T-helper 2 cell treated with Interferon-gamma antibody and Interleukin-4, amounts not matched to agents 5 μg/mL and 100 μg/mL, for 36 hours (primary cell): ENCODE measurements around the gene SMC3.
A peak's percentile ranks its signal among the peaks of the same experiment; 100 is the strongest.
"Not testable (repeated sequence)": the region's sequence is repeated elsewhere in the genome, so short reads cannot be mapped to it uniquely, and the experiment has no call there.

Experiments
- DNase-seq: peaks from one replicate; pipeline ENCODE4 v3.0.0; 2021; ENCODE audit warnings: low spot score
- H3K27ac Mint-ChIP-seq: one replicate; pipeline ENCODE4 v1.8.0; 2021; ENCODE audit warnings: mild to moderate bottlenecking, mixed read lengths
- H3K27me3 Mint-ChIP-seq: one replicate; pipeline ENCODE4 v1.8.0; 2021; ENCODE audit warnings: low read depth, mixed read lengths
- H3K36me3 Mint-ChIP-seq: one replicate; pipeline ENCODE4 v1.8.0; 2021; ENCODE audit warnings: low read depth, mixed read lengths
- H3K4me1 Mint-ChIP-seq: one replicate; pipeline ENCODE4 v1.8.0; 2021; ENCODE audit warnings: low read depth, mixed read lengths
- H3K4me3 Mint-ChIP-seq: one replicate; pipeline ENCODE4 v1.8.0; 2022; ENCODE audit warnings: mild to moderate bottlenecking, moderate library complexity, mixed read lengths
- H3K9me3 Mint-ChIP-seq: one replicate; pipeline ENCODE4 v1.8.0; 2021; ENCODE audit warnings: mixed read lengths

The SMC3 gene

GRCh38 chr10:110615057-110615747, 47.7 kb downstream of the SMC3 start:
- H3K4me1 Mint-ChIP-seq: peaks cover 8% of the 10 kb centered on the region
- no peaks in the 10 kb centered on the region for H3K36me3 Mint-ChIP-seq
- no peaks in the 10 kb centered on the region for H3K27me3 Mint-ChIP-seq
- no peaks in the 10 kb centered on the region for H3K9me3 Mint-ChIP-seq
- H3K4me3 Mint-ChIP-seq: no peak overlapping the region
- no peak for DNase-seq
- no peak overlapping the region for H3K27ac Mint-ChIP-seq

- peaks cover 8% of the 10 kb centered on the region for H3K4me1 Mint-ChIP-seq
- no peak overlapping the region for H3K27ac Mint-ChIP-seq
- no peak for DNase-seq
- H3K27me3 Mint-ChIP-seq: no peaks in the 10 kb centered on the region
- H3K4me3 Mint-ChIP-seq: no peak overlapping the region
- H3K36me3 Mint-ChIP-seq: no peaks in the 10 kb centered on the region
- H3K9me3 Mint-ChIP-seq: peaks cover 3% of the 10 kb centered on the region
These were observed 49.1 kb downstream of the SMC3 start for GRCh38 chr10:110616493-110617033.

GRCh38 chr10:110617425-110618229, 50.1 kb downstream of the SMC3 start:
- Mint-ChIP-seq H3K27ac (no peak overlapping the region), H3K27me3 (peaks cover 4% of the 10 kb centered on the region), H3K4me1 (peaks cover 5% of the 10 kb centered on the region), H3K36me3 (no peaks in the 10 kb centered on the region), H3K9me3 (peaks cover 8% of the 10 kb centered on the region), H3K4me3 (no peak overlapping the region)
- DNase-seq: no peak

- peaks cover 8% of the 10 kb centered on the region for H3K9me3 Mint-ChIP-seq
- peaks cover 4% of the 10 kb centered on the region for H3K27me3 Mint-ChIP-seq
- DNase-seq: peak; percentile 70
- H3K36me3 Mint-ChIP-seq: no peaks in the 10 kb centered on the region
- H3K4me1 Mint-ChIP-seq: peaks cover 5% of the 10 kb centered on the region
- no peak overlapping the region for H3K27ac Mint-ChIP-seq
- no peak overlapping the region for H3K4me3 Mint-ChIP-seq
These were observed 50.7 kb downstream of the SMC3 start for GRCh38 chr10:110618230-110618610.

GRCh38 chr10:110619514-110620397, 52.3 kb downstream of the SMC3 start:
- no peak for DNase-seq
- Mint-ChIP-seq H3K4me1 (peaks cover 3% of the 10 kb centered on the region), H3K9me3 (peaks cover 8% of the 10 kb centered on the region), H3K27me3 (peaks cover 5% of the 10 kb centered on the region), H3K36me3 (no peaks in the 10 kb centered on the region), H3K4me3 (no peak overlapping the region), H3K27ac (no peak overlapping the region)

GRCh38 chr10:110620398-110620719, 52.9 kb downstream of the SMC3 start:
- no peaks in the 10 kb centered on the region for H3K36me3 Mint-ChIP-seq
- H3K9me3 Mint-ChIP-seq: peaks cover 8% of the 10 kb centered on the region
- peaks cover 5% of the 10 kb centered on the region for H3K27me3 Mint-ChIP-seq
- no peak overlapping the region for H3K27ac Mint-ChIP-seq
- no peak overlapping the region for H3K4me3 Mint-ChIP-seq
- no peak for DNase-seq
- H3K4me1 Mint-ChIP-seq: peaks cover 2% of the 10 kb centered on the region

GRCh38 chr10:110623316-110623715, 55.8 kb downstream of the SMC3 start:
- not testable (repeated sequence) for H3K27ac Mint-ChIP-seq, H3K36me3 Mint-ChIP-seq, H3K4me3 Mint-ChIP-seq, H3K27me3 Mint-ChIP-seq, H3K4me1 Mint-ChIP-seq, H3K9me3 Mint-ChIP-seq, DNase-seq

- Mint-ChIP-seq H3K9me3 (peaks cover 8% of the 10 kb centered on the region), H3K36me3 (no peaks in the 10 kb centered on the region), H3K4me1 (no peaks in the 10 kb centered on the region), H3K27ac (no peak overlapping the region), H3K27me3 (peaks cover 8% of the 10 kb centered on the region), H3K4me3 (no peak overlapping the region)
- no peak for DNase-seq
These were observed 57.9 kb downstream of the SMC3 start for GRCh38 chr10:110625356-110625894.

- Mint-ChIP-seq H3K9me3 (peaks cover 8% of the 10 kb centered on the region), H3K27me3 (peaks cover 8% of the 10 kb centered on the region), H3K4me3 (no peak overlapping the region), H3K36me3 (no peaks in the 10 kb centered on the region), H3K27ac (no peak overlapping the region), H3K4me1 (no peaks in the 10 kb centered on the region)
- no peak for DNase-seq
These were observed 58.7 kb downstream of the SMC3 start for GRCh38 chr10:110625951-110626855.

GRCh38 chr10:110628161-110628560, 60.7 kb downstream of the SMC3 start:
- Mint-ChIP-seq H3K4me1 (no peaks in the 10 kb centered on the region), H3K36me3 (no peaks in the 10 kb centered on the region), H3K4me3 (no peak overlapping the region), H3K27ac (no peak overlapping the region), H3K27me3 (peaks cover 4% of the 10 kb centered on the region), H3K9me3 (no peaks in the 10 kb centered on the region)
- no peak for DNase-seq

GRCh38 chr10:110629680-110630191, 62.2 kb downstream of the SMC3 start:
- no peaks in the 10 kb centered on the region for H3K4me1 Mint-ChIP-seq
- H3K36me3 Mint-ChIP-seq: no peaks in the 10 kb centered on the region
- H3K9me3 Mint-ChIP-seq: no peaks in the 10 kb centered on the region
- no peak for DNase-seq
- H3K27me3 Mint-ChIP-seq: peaks cover 4% of the 10 kb centered on the region
- H3K4me3 Mint-ChIP-seq: no peak overlapping the region
- no peak overlapping the region for H3K27ac Mint-ChIP-seq

- H3K27ac Mint-ChIP-seq: no peak overlapping the region
- H3K27me3 Mint-ChIP-seq: peaks cover 10% of the 10 kb centered on the region
- H3K4me3 Mint-ChIP-seq: no peak overlapping the region
- H3K9me3 Mint-ChIP-seq: no peaks in the 10 kb centered on the region
- no peak for DNase-seq
- no peaks in the 10 kb centered on the region for H3K4me1 Mint-ChIP-seq
- H3K36me3 Mint-ChIP-seq: no peaks in the 10 kb centered on the region
These were observed 64.4 kb downstream of the SMC3 start for GRCh38 chr10:110631934-110632333.
